Measurements from ENCODE around the gene SMR3B. TPM values are rescaled to one million over a fixed set of nuclear protein-coding genes. Genes with fewer than 3 reads are reported as not detected.

The SMR3B gene
- total RNA-seq, 1 experiment from 2014 or later: not detected

DNA sequence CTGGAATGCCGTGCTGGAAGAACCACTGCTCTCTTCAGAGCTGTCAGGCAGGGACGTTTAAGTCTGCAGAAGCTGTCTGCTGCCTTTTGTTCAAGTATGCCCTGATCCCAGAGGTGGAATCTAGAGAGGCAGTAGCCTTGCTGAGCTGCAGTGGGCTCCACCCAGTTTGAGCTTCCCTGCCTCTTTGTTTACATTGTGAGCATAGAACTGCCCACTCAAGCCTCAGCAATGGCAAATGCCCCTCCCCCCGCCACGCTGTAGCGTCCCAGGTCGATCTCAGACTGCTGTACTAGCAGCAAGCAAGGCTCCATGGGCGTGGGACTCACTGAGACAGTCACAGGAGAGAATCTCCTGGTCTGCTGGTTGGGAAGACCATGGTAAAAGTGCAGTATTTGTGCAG, 54.3 kb downstream of the SMR3B start:
- in situ Hi-C loops (cut with HindIII; ENCODE audit: low pct_unique_long_range_greater_than_20kb, low sequenced_read_pairs): no loop called here
- intact Hi-C loops (cut with micrococcal nuclease; ENCODE audit: unreplicated experiment): no loop called here

More for the DNA sequence above, 54.3 kb downstream of the SMR3B start:
- TF ChIP-seq, protein P1, sequence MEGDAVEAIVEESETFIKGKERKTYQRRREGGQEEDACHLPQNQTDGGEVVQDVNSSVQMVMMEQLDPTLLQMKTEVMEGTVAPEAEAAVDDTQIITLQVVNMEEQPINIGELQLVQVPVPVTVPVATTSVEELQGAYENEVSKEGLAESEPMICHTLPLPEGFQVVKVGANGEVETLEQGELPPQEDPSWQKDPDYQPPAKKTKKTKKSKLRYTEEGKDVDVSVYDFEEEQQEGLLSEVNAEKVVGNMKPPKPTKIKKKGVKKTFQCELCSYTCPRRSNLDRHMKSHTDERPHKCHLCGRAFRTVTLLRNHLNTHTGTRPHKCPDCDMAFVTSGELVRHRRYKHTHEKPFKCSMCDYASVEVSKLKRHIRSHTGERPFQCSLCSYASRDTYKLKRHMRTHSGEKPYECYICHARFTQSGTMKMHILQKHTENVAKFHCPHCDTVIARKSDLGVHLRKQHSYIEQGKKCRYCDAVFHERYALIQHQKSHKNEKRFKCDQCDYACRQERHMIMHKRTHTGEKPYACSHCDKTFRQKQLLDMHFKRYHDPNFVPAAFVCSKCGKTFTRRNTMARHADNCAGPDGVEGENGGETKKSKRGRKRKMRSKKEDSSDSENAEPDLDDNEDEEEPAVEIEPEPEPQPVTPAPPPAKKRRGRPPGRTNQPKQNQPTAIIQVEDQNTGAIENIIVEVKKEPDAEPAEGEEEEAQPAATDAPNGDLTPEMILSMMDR (IDR thresholded peaks at IDR 0.05): no peak
- TF ChIP-seq TCF7L2 (IDR thresholded peaks at IDR 0.05; ENCODE audit: low read depth, low read length): no peak
- TF ChIP-seq REST (IDR thresholded peaks at IDR 0.05; ENCODE audit: insufficient read depth in 1 of 2, low read depth in 2 of 2, low read length in 1 of 2): no peak
- TF ChIP-seq POLR2AphosphoS5 (IDR thresholded peaks at IDR 0.05; ENCODE audit: low read depth, low read length): no peak
- TF ChIP-seq SIN3A (IDR thresholded peaks at IDR 0.05; ENCODE audit: borderline replicate concordance, insufficient read depth, low read depth, low read length): no peak
- CTCF ChIA-PET: no interaction called here
- DNase-seq (ENCODE audit: low read depth, low spot score) (no peak), ATAC-seq (no peak)
- no peak overlapping the region for H3K27ac ChIP-seq (ENCODE audit: low read length)
- H3K36me3 ChIP-seq (ENCODE audit: control insufficient read depth, insufficient read depth, low read length): no peaks in the 10 kb centered on the region
- POLR2A ChIA-PET: no interaction called here
- H3K4me3 ChIP-seq (ENCODE audit: low read depth in 2 of 2, low read length in 2 of 2): no peak overlapping the region
- no peaks in the 10 kb centered on the region for H3K27me3 ChIP-seq (ENCODE audit: control insufficient read depth, insufficient read depth, low read length)
- H3K4me1 ChIP-seq (ENCODE audit: control insufficient read depth, insufficient read depth, low read length): no peaks in the 10 kb centered on the region
- H3K9me3 ChIP-seq (ENCODE audit: control insufficient read depth, insufficient read depth, low read depth, low read length): no peaks in the 10 kb centered on the region
- no TSS peak for BruUV-seq (replicated peaks)

Other genes with a start within 250 kb of the SMR3B start
- gene PRR27, start 228.9 kb upstream of the SMR3B start, total RNA-seq (2021; ENCODE audit: unreplicated experiment): not detected
- not detected for gene ODAM, start 187.4 kb upstream of the SMR3B start, total RNA-seq (2021; ENCODE audit: unreplicated experiment)
- not detected for gene FDCSP, start 157.0 kb upstream of the SMR3B start, total RNA-seq (2021; ENCODE audit: unreplicated experiment)
- gene CSN3, start 140.5 kb upstream of the SMR3B start, total RNA-seq (2021; ENCODE audit: unreplicated experiment): not detected
- not detected for gene CABS1, start 48.1 kb upstream of the SMR3B start, total RNA-seq (2021; ENCODE audit: unreplicated experiment)
- gene SMR3A, start 22.4 kb upstream of the SMR3B start, total RNA-seq (2021; ENCODE audit: unreplicated experiment): not detected
- gene OPRPN, start 14.8 kb downstream of the SMR3B start, total RNA-seq (2021; ENCODE audit: unreplicated experiment): not detected
- not detected for gene MUC7, start 89.1 kb downstream of the SMR3B start, total RNA-seq (2021; ENCODE audit: unreplicated experiment)
- gene AMTN, start 135.4 kb downstream of the SMR3B start, total RNA-seq (2021; ENCODE audit: unreplicated experiment): not detected
- not detected for gene AMBN, start 209.1 kb downstream of the SMR3B start, total RNA-seq (2021; ENCODE audit: unreplicated experiment)
- gene ENAM, start 245.6 kb downstream of the SMR3B start, total RNA-seq (2021; ENCODE audit: unreplicated experiment): not detected

All from Panc1 (cell line).